GM19463 (cell line): ENCODE results near the gene DNAJB14.

Experiments
- ATAC-seq: cut with Tn5 transposase; IDR thresholded peaks from one replicate; pipeline ENCODE4 v1.9.1; 2021; ENCODE audit warnings: mild to moderate bottlenecking, moderate library complexity; ENCODE audit not compliant: unreplicated experiment

The DNAJB14 gene

GRCh38 chr4:99945718-99946355 lies 581 bp downstream of the DNAJB14 start:
- peak; percentile 2 for ATAC-seq

GRCh38 chr4:99943904-99944437 lies 2.4 kb downstream of the DNAJB14 start:
- ATAC-seq, result no peak

GRCh38 chr4:99938243-99938753 lies 8.1 kb downstream of the DNAJB14 start:
- ATAC-seq, result no peak

- no peak for ATAC-seq
Observed at GRCh38 chr4:99934891-99935290, 11.5 kb downstream of the DNAJB14 start.

GRCh38 chr4:99927566-99927965 lies 18.9 kb downstream of the DNAJB14 start:
- no peak for ATAC-seq

- ATAC-seq, result no peak
Observed at GRCh38 chr4:99921174-99921573, 25.2 kb downstream of the DNAJB14 start.

GRCh38 chr4:99918656-99919055 lies 27.8 kb downstream of the DNAJB14 start:
- ATAC-seq, result no peak

- no peak for ATAC-seq
Observed at GRCh38 chr4:99917575-99917974, 28.8 kb downstream of the DNAJB14 start.

- no peak for ATAC-seq
Observed at GRCh38 chr4:99915449-99915848, 31.0 kb downstream of the DNAJB14 start.

- no peak for ATAC-seq
Observed at GRCh38 chr4:99894998-99895397, 51.4 kb downstream of the DNAJB14 start.

DNA sequence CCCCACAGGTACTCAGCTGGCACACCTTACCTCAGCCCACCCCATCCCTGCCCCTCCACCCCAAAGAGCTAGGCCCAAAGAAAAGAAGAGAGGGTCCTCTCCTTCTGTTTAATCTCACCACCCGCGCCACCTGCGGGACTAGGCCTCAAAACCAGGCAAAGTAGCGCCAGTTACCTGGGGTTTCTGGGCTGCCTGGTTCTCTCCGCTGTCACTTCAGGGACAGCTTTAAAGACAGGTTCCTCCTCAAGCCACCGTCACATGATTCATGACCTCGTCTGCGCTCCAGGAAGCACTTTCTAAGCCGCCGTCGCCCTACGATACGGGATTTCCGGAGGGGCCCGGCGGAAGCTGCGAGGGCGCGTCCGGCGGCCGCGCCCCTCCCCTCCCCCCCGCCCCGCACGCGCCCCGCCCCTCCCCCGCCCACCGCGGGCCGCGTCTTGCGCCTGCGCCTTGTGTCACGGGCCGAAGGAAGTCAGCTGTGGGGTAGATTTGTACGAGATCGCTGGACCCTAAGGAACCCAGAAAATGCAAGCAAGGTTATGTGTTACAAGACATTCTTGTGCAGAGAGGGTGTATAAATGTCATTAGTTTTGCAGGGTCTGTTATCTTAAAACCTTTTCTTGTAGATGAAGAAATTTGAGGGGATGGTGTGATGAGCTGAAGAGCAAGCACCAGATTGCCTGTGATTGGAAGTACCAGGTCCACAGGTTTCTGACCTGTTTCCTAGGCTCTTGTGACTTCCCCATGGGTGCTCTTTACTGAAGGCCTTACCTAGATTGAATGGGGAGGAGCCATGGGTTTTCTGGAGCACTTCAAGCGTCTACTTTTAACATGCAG lies 52.0 kb downstream of the DNAJB14 start, which contains the start of gene LAMTOR3:
LAMTOR3 (minus strand) TSS at position 267 of the 837 bp plus-strand sequence. CDS start 464 bp downstream, outside the sequence.
- ATAC-seq, result peak; percentile 99

- ATAC-seq, result no peak
Observed at GRCh38 chr4:99893839-99894160, 52.6 kb downstream of the DNAJB14 start.

- no peak for ATAC-seq
Observed at GRCh38 chr4:99893029-99893428, 53.4 kb downstream of the DNAJB14 start.

DNA sequence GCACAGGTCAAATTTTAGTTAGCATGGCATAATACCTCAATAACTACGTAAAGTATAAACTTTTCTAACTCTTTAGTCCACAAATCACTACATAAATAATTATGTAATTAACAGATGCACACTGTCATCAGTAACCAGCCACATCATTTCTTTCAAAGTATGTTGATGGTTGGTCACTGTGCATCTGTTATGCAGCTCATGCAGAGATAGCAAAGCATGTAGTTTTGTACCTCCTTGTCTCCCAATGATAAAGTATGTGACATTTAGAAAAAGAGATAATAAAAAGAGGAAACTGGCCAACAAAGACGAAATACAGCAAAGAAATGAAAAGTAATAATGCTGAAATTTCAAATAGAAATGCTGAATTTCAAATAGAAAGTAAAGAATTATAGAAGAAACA lies 55.1 kb downstream of the DNAJB14 start:
- ATAC-seq, result no peak

- ATAC-seq, result no peak
Observed at GRCh38 chr4:99887837-99888236, 58.6 kb downstream of the DNAJB14 start.

DNA sequence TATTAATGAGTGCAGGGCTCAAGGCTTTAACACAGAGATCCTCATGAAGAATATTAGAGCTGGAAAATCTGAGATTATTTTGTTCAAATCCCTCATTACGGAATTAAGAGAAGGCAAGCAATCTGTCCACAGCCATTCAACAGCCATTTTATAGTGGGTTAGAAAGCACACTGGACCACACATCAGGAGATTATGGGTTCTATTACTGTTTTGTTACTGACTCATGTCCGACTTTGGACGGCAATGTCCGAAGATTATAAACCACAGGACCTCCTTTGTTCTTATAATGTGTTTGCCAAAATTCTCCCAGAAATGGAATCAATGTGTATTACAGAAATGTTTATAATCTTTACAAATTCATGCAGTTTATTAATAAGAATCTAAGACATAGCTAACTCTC lies 60.3 kb downstream of the DNAJB14 start:
- ATAC-seq, result no peak

- no peak for ATAC-seq
Observed at GRCh38 chr4:99885687-99886086, 60.7 kb downstream of the DNAJB14 start.

- ATAC-seq, result no peak
Observed at GRCh38 chr4:99885063-99885664, 61.3 kb downstream of the DNAJB14 start.

GRCh38 chr4:99879458-99879857 lies 67.0 kb downstream of the DNAJB14 start:
- ATAC-seq, result no peak

DNA sequence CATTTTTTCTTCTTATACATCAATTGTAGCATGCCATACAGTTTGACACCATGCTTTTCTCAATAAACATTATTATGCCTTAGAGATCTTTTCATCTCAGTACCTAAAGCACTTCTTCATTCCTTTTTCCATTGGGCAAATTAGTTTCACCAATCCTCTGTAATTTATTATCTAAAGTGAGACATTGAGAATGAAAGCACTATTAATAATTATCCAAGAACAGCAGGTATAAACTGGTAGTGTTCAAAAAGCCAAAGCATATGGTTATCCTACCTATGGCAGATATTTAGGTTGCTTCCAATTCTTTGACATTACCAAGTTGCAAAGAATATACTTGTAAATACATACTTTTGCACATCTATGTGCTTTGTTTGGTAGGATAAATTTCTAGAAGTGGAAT lies 67.8 kb downstream of the DNAJB14 start:
- ATAC-seq, result peak; percentile 68

- ATAC-seq, result no peak
Observed at GRCh38 chr4:99876946-99877345, 69.5 kb downstream of the DNAJB14 start.
